Subcutaneous abdominal adipose tissue (tissue), 5 donors: Measurements from ENCODE around the gene GPR180.

Experiments used
- H3K27ac ChIP-seq: one replicate; pipeline ENCODE4 v1.7.0; 2013; ENCODE audit warnings: low read depth, mild to moderate bottlenecking, inconsistent platforms, low read length, moderate library complexity
- H3K27me3 ChIP-seq, 5 donors: one replicate each; pipeline ENCODE4 v1.7.0; 2013; ENCODE audit warnings: low read length in 5 of 5, inconsistent platforms in 1 of 5; ENCODE audit not compliant: control insufficient read depth in 5 of 5, insufficient read depth in 4 of 5
- H3K36me3 ChIP-seq, 5 donors: one replicate each; pipeline ENCODE4 v1.7.0; 2013; ENCODE audit warnings: low read length in 5 of 5; ENCODE audit not compliant: control insufficient read depth in 5 of 5, insufficient read depth in 5 of 5
- H3K4me1 ChIP-seq, 5 donors: one replicate each; pipeline ENCODE4 v1.7.0; 2013; ENCODE audit warnings: low read length in 5 of 5, mild to moderate bottlenecking in 3 of 5, moderate library complexity in 1 of 5; ENCODE audit not compliant: control insufficient read depth in 5 of 5, insufficient read depth in 5 of 5
- H3K4me3 ChIP-seq, 5 donors: one replicate each; pipeline ENCODE4 v1.7.0; 2013; ENCODE audit warnings: low read length in 5 of 5, low read depth in 1 of 5
- H3K9ac ChIP-seq, 5 donors: one replicate each; pipeline ENCODE4 v1.7.0; 2013; ENCODE audit warnings: low read length in 5 of 5, mild to moderate bottlenecking in 4 of 5, moderate library complexity in 3 of 5
- H3K9me3 ChIP-seq, 5 donors: one replicate each; pipeline ENCODE4 v1.7.0; 2013; ENCODE audit warnings: low read length in 5 of 5; ENCODE audit not compliant: control insufficient read depth in 5 of 5
- donor health status: healthy.
- donor health status: healthy.
- donor health status: healthy.
- donor health status: healthy.
- donor health status: healthy.

Gene GPR180

GRCh38 chr13:94659598-94659946 is 57.9 kb downstream of the GPR180 start:
- H3K36me3 ChIP-seq, result no peaks in the 10 kb centered on the region
- no peak overlapping the region for H3K9ac ChIP-seq
- no peak overlapping the region for H3K27ac ChIP-seq
- H3K27me3 ChIP-seq, result peaks cover 0 to 11% (median 4%) of the 10 kb centered on the region in 5 donors
- peaks cover 0 to 4% (median 0%) of the 10 kb centered on the region in 5 donors for H3K9me3 ChIP-seq
- no peaks in the 10 kb centered on the region for H3K4me1 ChIP-seq
- H3K4me3 ChIP-seq, result no peak overlapping the region

GRCh38 chr13:94660695-94661326 is 59.2 kb downstream of the GPR180 start:
- no peaks in the 10 kb centered on the region for H3K4me1 ChIP-seq
- no peak overlapping the region for H3K9ac ChIP-seq
- no peak overlapping the region for H3K4me3 ChIP-seq
- H3K27ac ChIP-seq, result no peak overlapping the region
- H3K36me3 ChIP-seq, result no peaks in the 10 kb centered on the region
- H3K27me3 ChIP-seq, result peaks cover 0 to 11% (median 4%) of the 10 kb centered on the region in 5 donors
- peaks cover 0 to 4% (median 0%) of the 10 kb centered on the region in 5 donors for H3K9me3 ChIP-seq

- Histone ChIP-seq H3K36me3 (no peaks in the 10 kb centered on the region), H3K27me3 (peaks cover 0 to 11% (median 4%) of the 10 kb centered on the region in 5 donors), H3K27ac (no peak overlapping the region), H3K4me3 (no peak overlapping the region), H3K4me1 (no peaks in the 10 kb centered on the region), H3K9me3 (no peaks in the 10 kb centered on the region), H3K9ac (no peak overlapping the region)
Measured at GRCh38 chr13:94661406-94661805, 59.7 kb downstream of the GPR180 start.

- Histone ChIP-seq H3K4me1 (no peaks in the 10 kb centered on the region), H3K9me3 (no peaks in the 10 kb centered on the region), H3K4me3 (no peak overlapping the region), H3K27ac (no peak overlapping the region), H3K9ac (no peak overlapping the region), H3K27me3 (peaks cover 0 to 11% (median 4%) of the 10 kb centered on the region in 5 donors), H3K36me3 (no peaks in the 10 kb centered on the region)
Measured at GRCh38 chr13:94662274-94662945, 60.8 kb downstream of the GPR180 start.

GRCh38 chr13:94664889-94665288 is 63.2 kb downstream of the GPR180 start:
- Histone ChIP-seq H3K27ac (no peak overlapping the region), H3K4me3 (no peak overlapping the region), H3K27me3 (peaks cover 0 to 11% (median 4%) of the 10 kb centered on the region in 5 donors), H3K9me3 (no peaks in the 10 kb centered on the region), H3K9ac (no peak overlapping the region), H3K36me3 (no peaks in the 10 kb centered on the region), H3K4me1 (no peaks in the 10 kb centered on the region)

DNA sequence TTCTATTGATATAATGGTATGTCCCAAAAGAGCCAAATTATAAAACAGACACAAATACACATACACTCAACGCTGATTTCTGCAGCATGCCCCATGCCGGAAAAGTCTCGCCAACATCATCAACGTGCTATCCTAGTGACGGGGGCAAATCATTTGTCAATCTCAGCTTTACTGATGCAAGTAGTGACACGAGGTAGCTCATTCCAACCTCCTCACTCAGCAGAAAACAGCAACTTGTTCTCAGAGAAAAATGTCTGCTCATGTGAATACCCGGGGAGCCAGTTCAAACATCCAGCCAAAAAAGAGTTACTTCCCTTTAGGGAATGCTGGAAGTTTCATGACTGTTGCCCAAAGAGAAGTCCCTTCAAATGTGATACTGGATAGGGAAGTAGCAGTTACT is 64.4 kb downstream of the GPR180 start:
- Histone ChIP-seq H3K4me1 (no peaks in the 10 kb centered on the region), H3K9ac (no peak overlapping the region), H3K27ac (no peak overlapping the region), H3K36me3 (no peaks in the 10 kb centered on the region), H3K27me3 (peaks cover 0 to 11% (median 4%) of the 10 kb centered on the region in 5 donors), H3K4me3 (no peak overlapping the region), H3K9me3 (no peaks in the 10 kb centered on the region)

DNA sequence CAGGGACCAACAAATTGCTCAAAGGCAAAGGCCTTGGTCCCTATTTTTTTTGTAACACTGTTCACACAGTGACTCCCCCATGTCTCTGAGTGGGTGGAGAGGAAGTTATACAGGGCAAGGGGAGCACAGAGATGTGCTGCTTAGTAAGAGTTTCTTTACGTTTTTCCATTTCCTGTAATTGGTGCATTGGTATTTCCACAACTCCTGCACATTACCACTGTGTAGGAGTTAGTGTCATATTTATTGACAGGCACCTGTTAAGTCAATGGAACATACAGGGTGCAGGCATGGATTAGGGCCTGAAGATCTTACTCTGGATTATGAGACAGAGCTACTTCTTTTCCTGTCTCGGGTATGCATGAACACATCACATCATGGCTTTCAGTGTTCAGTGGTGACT is 65.5 kb downstream of the GPR180 start:
- no peak overlapping the region for H3K4me3 ChIP-seq

GRCh38 chr13:94672400-94672799 is 70.7 kb downstream of the GPR180 start:
- no peaks in the 10 kb centered on the region for H3K4me1 ChIP-seq
- H3K27ac ChIP-seq, result no peak overlapping the region
- H3K4me3 ChIP-seq, result no peak overlapping the region
- no peaks in the 10 kb centered on the region for H3K9me3 ChIP-seq
- H3K36me3 ChIP-seq, result no peaks in the 10 kb centered on the region
- H3K9ac ChIP-seq, result no peak overlapping the region
- H3K27me3 ChIP-seq, result peaks cover 0 to 5% (median 2%) of the 10 kb centered on the region in 5 donors

More for the DNA sequence above, 65.5 kb downstream of the GPR180 start:
- Histone ChIP-seq H3K9ac (no peak overlapping the region), H3K4me1 (no peaks in the 10 kb centered on the region), H3K9me3 (no peaks in the 10 kb centered on the region), H3K27me3 (peaks cover 0 to 9% (median 3%) of the 10 kb centered on the region in 5 donors), H3K36me3 (no peaks in the 10 kb centered on the region), H3K27ac (no peak overlapping the region)

- no peak overlapping the region for H3K9ac ChIP-seq
- H3K4me3 ChIP-seq, result no peak overlapping the region
- no peaks in the 10 kb centered on the region for H3K9me3 ChIP-seq
- H3K27me3 ChIP-seq, result peaks cover 0 to 8% (median 2%) of the 10 kb centered on the region in 5 donors
- no peak overlapping the region for H3K27ac ChIP-seq
- H3K36me3 ChIP-seq, result no peaks in the 10 kb centered on the region
- no peaks in the 10 kb centered on the region for H3K4me1 ChIP-seq
Measured at GRCh38 chr13:94673851-94674250, 72.2 kb downstream of the GPR180 start.

DNA sequence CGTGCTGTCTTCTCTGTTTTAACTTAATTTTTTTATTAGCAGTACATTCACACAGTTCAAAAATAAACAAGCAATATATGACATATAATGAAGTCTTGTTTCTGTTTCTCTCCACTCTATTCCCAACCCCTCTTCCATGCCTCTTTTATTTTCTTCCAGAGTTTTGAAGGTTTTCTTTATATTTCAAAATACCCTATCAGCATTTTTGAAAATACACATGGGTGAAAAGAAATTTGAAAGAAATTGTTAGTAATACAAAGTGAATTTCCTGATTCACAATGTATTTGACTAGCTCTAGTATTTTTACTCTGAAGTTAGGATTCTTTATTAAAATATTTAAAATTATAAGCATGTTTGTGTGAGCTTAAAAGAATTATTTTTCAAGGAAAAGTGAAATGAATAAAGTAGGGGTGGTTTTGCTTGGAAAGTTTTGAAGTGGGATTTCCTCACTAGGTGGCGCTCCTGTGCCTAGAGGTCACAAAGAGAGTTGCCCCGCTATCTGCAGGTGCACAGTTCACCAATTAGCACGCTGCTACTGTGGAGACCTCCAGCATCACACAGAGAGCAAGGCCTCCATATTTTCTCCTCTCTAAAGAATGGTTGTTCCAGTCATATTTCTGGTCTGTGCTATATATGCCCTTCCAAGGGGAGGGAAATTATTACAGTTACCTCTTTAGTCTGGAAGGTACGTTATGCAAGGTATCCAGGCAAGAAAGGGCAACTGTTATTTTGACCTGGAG is 73.1 kb downstream of the GPR180 start:
- H3K27me3 ChIP-seq, result peaks cover 0 to 8% (median 2%) of the 10 kb centered on the region in 5 donors
- H3K27ac ChIP-seq, result no peak overlapping the region
- no peak overlapping the region for H3K9ac ChIP-seq
- H3K36me3 ChIP-seq, result no peaks in the 10 kb centered on the region
- H3K9me3 ChIP-seq, result no peaks in the 10 kb centered on the region
- H3K4me1 ChIP-seq, result no peaks in the 10 kb centered on the region
- H3K4me3 ChIP-seq, result no peak overlapping the region
